ENCODE results near the gene KLHL7.

GRCh38 chr7:23222439-23223030 lies 117.0 kb downstream of the KLHL7 start:
- no peak for TF ChIP-seq EZH2 (IDR thresholded peaks at IDR 0.05; ENCODE audit: insufficient read depth, poor library complexity, severe bottlenecking)
- no peak for TF ChIP-seq EZH2phosphoT487 (IDR thresholded peaks at IDR 0.05; ENCODE audit: insufficient read depth, low read depth)
